Measurements from ENCODE around the gene RASSF7.

DNA sequence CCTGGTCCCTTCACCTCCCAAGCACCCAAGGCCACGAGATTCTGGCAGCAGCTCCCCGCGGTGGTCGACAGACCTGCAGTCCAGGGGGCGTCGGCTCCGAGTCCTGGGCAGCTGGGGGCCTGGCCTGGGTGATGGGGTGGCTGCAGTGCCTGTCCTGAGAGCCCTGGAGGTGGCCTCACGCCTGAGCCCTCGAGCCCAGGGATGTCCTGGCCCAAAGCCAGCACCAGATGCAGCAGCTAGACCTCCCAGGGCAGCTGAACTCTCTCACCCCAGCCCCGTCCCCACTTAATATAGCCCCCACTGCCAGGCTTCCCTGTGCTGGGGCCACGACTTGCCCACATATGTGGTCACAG, 6.8 kb upstream of the RASSF7 start:
- TF ChIP-seq EZH2 (IDR thresholded peaks at IDR 0.05; ENCODE audit: insufficient read depth, poor library complexity, severe bottlenecking) (no peak), EZH2phosphoT487 (IDR thresholded peaks at IDR 0.05; ENCODE audit: insufficient read depth, low read depth) (no peak)

Data from GM23248 (cell line).